HepG2 (cell line): ENCODE results near the gene ZNF391. TPM values are rescaled to one million over a fixed set of nuclear protein-coding genes. Genes with fewer than 3 reads are reported as not detected.
"Not testable (repeated sequence)": the region's sequence is repeated elsewhere in the genome, so short reads cannot be mapped to it uniquely, and the experiment has no call there.

ENCODE experiments used
- ATAC-seq: fragments of 200-7000 bp; cut with Tn5 transposase; 3 replicates; pipeline ENCODE4 v1.9.1; 2020; ENCODE audit warnings: mild to moderate bottlenecking, moderate library complexity
- BruUV-seq: library from RNA; stranded (reverse); fragments of 400-500 nt; replicated peaks from 2 replicates; lab custom pipeline; 2021; lab: Mats Ljungman, UMichigan
- CTCF ChIA-PET: fragments of 300-600 bp; formaldehyde crosslinking; extraction: SDS; loops from one replicate; lab custom pipeline; 2021; ENCODE audit warnings: low total read pairs, inconsistent platforms, low intra/inter-chr PET ratio; lab: Yijun Ruan, JAX
- POLR2A ChIA-PET: fragments of 350-600 bp; sonication (Branson Sonifier 250); formaldehyde crosslinking; loops from one replicate; lab custom pipeline; 2020; ENCODE audit warnings: antibody characterized with exemption, inconsistent platforms; lab: Yijun Ruan, JAX
- DNase-seq: peaks from one replicate; pipeline ENCODE4 v3.0.0-alpha.2; 2015; ENCODE audit warnings: low spot score
- FAIRE-seq: peaks from 3 replicates; lab custom pipeline; 2011; peaks lifted over from hg19 to GRCh38; lab: Jason Lieb, UNC
- H2AFZ ChIP-seq: one replicate; pipeline ENCODE4 v1.6.1; 2011; ENCODE audit warnings: low read length, inconsistent platforms
- H3K27ac ChIP-seq: fragments of 300-600 bp; 3 replicates; pipeline ENCODE4 v1.8.0; 2011; ENCODE audit warnings: mixed run types, mild to moderate bottlenecking, mixed read lengths, low read length, inconsistent platforms; ENCODE audit not compliant: insufficient read depth; ENCODE audit errors: extremely low read length
- H3K27me3 ChIP-seq, 2 experiments: fragments of 200-600 bp in 1 of 2; 2 replicates in 1 of 2; 3 replicates in 1 of 2; pipeline versions ENCODE4 v1.6.0 to v1.8.0; 2011; ENCODE audit warnings: low read length in 2 of 2, mild to moderate bottlenecking in 2 of 2, moderate library complexity in 2 of 2, inconsistent platforms in 1 of 2; ENCODE audit not compliant: insufficient read depth in 2 of 2, control insufficient read depth in 1 of 2
- H3K36me3 ChIP-seq, 2 experiments: fragments of 200-600 bp in 1 of 2; replicated peaks in 1 of 2; 2 replicates in 1 of 2; 3 replicates in 1 of 2; pipeline versions ENCODE4 v1.5.1 to v1.8.0; 2011; ENCODE audit warnings: low read length in 2 of 2, inconsistent platforms in 1 of 2; ENCODE audit not compliant: insufficient read depth in 2 of 2, control insufficient read depth in 1 of 2
- H3K4me1 ChIP-seq: 2 replicates; pipeline ENCODE4 v1.5.1; 2012; ENCODE audit warnings: low read length, inconsistent platforms; ENCODE audit not compliant: insufficient read depth
- H3K4me2 ChIP-seq: 2 replicates; pipeline ENCODE4 v1.6.0; 2011; ENCODE audit warnings: low read depth, low read length, inconsistent platforms
- H3K4me3 ChIP-seq, 3 experiments: fragments of 200-600 bp in 1 of 3; sonication (generic), shearing (Covaris generic) in 1 of 3; replicated peaks in 1 of 3; 2 replicates each; pipeline ENCODE4 v1.5.1; 2011 to 2016; ENCODE audit warnings: low read length in 3 of 3, inconsistent platforms in 2 of 3, low read depth in 2 of 3, mild to moderate bottlenecking in 2 of 3, control low read depth in 1 of 3, mixed read lengths in 1 of 3; ENCODE audit not compliant: insufficient read depth in 1 of 3
- H3K79me2 ChIP-seq: one replicate; pipeline ENCODE4 v1.6.1; 2011; ENCODE audit warnings: low read length, inconsistent platforms; ENCODE audit not compliant: insufficient read depth
- H3K9ac ChIP-seq: 2 replicates; pipeline ENCODE4 v1.6.0; 2011; ENCODE audit warnings: mild to moderate bottlenecking, low read depth, low read length, inconsistent platforms; ENCODE audit not compliant: insufficient read depth
- H3K9me3 ChIP-seq: 2 replicates; pipeline ENCODE4 v1.5.1; 2012; ENCODE audit warnings: mild to moderate bottlenecking, low read length
- H4K20me1 ChIP-seq: 2 replicates; pipeline ENCODE4 v1.6.0; 2011; ENCODE audit warnings: inconsistent platforms, mild to moderate bottlenecking, low read length, moderate library complexity; ENCODE audit not compliant: insufficient read depth
- DMTF1 ChIP-seq: sonication (generic); formaldehyde crosslinking; IDR thresholded peaks from 2 replicates; pipeline ENCODE4 v1.4.0; 2020; ENCODE audit warnings: mild to moderate bottlenecking, missing genetic modification reagents
- ZBTB33 ChIP-seq: sonication (generic); formaldehyde crosslinking; IDR thresholded peaks from 2 replicates; pipeline ENCODE4 v1.4.0; 2020; ENCODE audit warnings: missing genetic modification reagents
- WGBS: methylation state at CpG from one replicate; pipeline ENCODE4 v1.1.6; 2017; ENCODE audit warnings: low lambda C conversion rate; 5-methylcytosine and 5-hydroxymethylcytosine counted together
- in situ Hi-C: cut with HindIII; loops from 2 replicates; pipeline ENCODE4 v1.10.0; 2017; ENCODE audit warnings: low pct_unique_long_range_greater_than_20kb; ENCODE audit not compliant: extremely low pct_ligation_motif_present
- intact Hi-C: fragments of 100-400 bp; cut with micrococcal nuclease; formaldehyde crosslinking; loops from one replicate; pipeline ENCODE4 v1.10.0; 2022; ENCODE audit not compliant: unreplicated experiment
- polyA plus RNA-seq, 8 experiments: library from polyadenylated mRNA; depleted of rRNA in 3 of 8; stranded (reverse) in 7 of 8; unstranded in 1 of 8; fragments of >200 nt; fragmentation: Illumina TruSeq in 4 of 8; extraction: Trizol in 4 of 8; gene quantifications; 2 replicates each; pipeline versions ENCODE4 v1.2.1 to v1.2.3, GENCODE V29; 2011 to 2016; ENCODE audit warnings: low read depth in 4 of 8, missing spikeins in 1 of 8, mixed read lengths in 1 of 8; ENCODE audit not compliant: insufficient read depth in 1 of 8
- total RNA-seq, 5 experiments: library from RNA; depleted of rRNA; stranded (reverse); fragments of >200 nt; fragmentation: Illumina TruSeq; extraction: Trizol; gene quantifications; 2 replicates each; pipeline ENCODE4 v1.2.3, GENCODE V29; 2016; ENCODE audit warnings: low read depth in 1 of 5

ZNF391 gene
- total and polyA plus RNA-seq, 2 of the 13 experiments (the other 11 are each of a cell fraction or from before 2014, with no cell fraction given): 0.78 to 1.7 TPM

GRCh38 chr6:27422651-27423332 is 34.2 kb downstream of the ZNF391 start:
- intact Hi-C loops: no loop called here
- TF ChIP-seq ZBTB33 (CRISPR knock-in tag) (peak; percentile 57), DMTF1 (CRISPR knock-in tag) (no peak)
- Histone ChIP-seq H3K79me2 (no peaks in the 10 kb centered on the region), H3K4me3 (no peak overlapping the region), H3K9me3 (no peaks in the 10 kb centered on the region), H3K4me2 (no peak overlapping the region), H3K4me1 (no peaks in the 10 kb centered on the region), H3K9ac (no peak overlapping the region), H3K36me3 (no peaks in the 10 kb centered on the region; a peak in 1 of 5 replicates), H2AFZ (no peak overlapping the region), H3K27me3 (peaks cover 2 to 6% of the 10 kb centered on the region in 2 experiments; a peak in 1 of 5 replicates), H4K20me1 (no peaks in the 10 kb centered on the region), H3K27ac (no peak overlapping the region)
- no TSS peak for BruUV-seq
- POLR2A ChIA-PET: no interaction called here
- no peak for ATAC-seq
- DNase-seq: no peak
- in situ Hi-C loops: no loop called here
- WGBS: 58% methylated on average over 32 of the region's 32 CpGs
- CTCF ChIA-PET: no interaction called here
- no peak for FAIRE-seq

GRCh38 chr6:27424851-27425250 is 36.3 kb downstream of the ZNF391 start:
- H3K36me3 ChIP-seq, H3K9ac ChIP-seq, POLR2A ChIA-PET, FAIRE-seq, H3K4me2 ChIP-seq, BruUV-seq, intact Hi-C loops, H3K4me1 ChIP-seq, H3K27ac ChIP-seq, H2AFZ ChIP-seq, ATAC-seq, H3K79me2 ChIP-seq, H3K4me3 ChIP-seq, DNase-seq, H4K20me1 ChIP-seq, CTCF ChIA-PET, H3K27me3 ChIP-seq, H3K9me3 ChIP-seq, in situ Hi-C loops: not testable (repeated sequence)
- WGBS: 69% methylated on average over 26 of the region's 36 CpGs
